Colon (tissue), 2 donors: ENCODE measurements around the gene CDK10.

Experiments
- FAIRE-seq: peaks from 2 replicates; lab custom pipeline; 2012; peaks lifted over from hg19 to GRCh38; lab: Jason Lieb, UNC
- donor health status: control.
- donor health status: control.

Gene CDK10

DNA sequence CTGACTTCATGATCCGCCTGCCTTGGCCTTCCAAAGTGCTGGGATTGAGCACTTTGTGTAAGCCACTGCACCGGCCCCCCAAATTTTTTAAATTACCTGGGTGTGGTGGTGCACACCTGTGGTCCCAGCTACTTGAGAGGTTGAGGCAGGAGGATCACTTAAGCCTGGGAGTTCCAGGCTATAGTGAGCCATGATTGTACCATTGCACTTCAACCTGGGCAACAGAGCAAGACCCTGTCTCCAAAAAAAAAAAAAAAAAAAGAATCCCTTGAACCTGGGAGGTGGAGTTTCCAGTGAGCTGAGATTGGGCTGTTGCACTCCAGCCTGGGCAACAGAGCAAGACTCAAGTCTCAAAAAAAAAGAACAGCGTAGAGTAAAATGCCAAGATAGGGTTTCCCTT lies 50.1 kb downstream of the CDK10 start:
- no peak for FAIRE-seq

- FAIRE-seq: no peak
Observed at GRCh38 chr16:89737341-89738071, 51.0 kb downstream of the CDK10 start.

DNA sequence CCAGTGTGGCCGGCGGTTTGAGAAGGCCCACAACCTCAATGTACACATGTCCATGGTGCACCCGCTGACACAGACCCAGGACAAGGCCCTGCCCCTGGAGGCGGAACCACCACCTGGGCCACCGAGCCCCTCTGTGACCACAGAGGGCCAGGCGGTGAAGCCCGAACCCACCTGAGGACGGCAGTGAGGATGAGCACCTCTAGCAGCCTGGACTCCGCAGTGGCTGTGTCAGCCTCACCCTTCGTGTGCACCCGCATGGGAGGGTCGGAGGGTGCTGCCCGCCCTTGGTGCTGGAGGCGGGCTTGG lies 51.5 kb downstream of the CDK10 start:
- FAIRE-seq: no peak

DNA sequence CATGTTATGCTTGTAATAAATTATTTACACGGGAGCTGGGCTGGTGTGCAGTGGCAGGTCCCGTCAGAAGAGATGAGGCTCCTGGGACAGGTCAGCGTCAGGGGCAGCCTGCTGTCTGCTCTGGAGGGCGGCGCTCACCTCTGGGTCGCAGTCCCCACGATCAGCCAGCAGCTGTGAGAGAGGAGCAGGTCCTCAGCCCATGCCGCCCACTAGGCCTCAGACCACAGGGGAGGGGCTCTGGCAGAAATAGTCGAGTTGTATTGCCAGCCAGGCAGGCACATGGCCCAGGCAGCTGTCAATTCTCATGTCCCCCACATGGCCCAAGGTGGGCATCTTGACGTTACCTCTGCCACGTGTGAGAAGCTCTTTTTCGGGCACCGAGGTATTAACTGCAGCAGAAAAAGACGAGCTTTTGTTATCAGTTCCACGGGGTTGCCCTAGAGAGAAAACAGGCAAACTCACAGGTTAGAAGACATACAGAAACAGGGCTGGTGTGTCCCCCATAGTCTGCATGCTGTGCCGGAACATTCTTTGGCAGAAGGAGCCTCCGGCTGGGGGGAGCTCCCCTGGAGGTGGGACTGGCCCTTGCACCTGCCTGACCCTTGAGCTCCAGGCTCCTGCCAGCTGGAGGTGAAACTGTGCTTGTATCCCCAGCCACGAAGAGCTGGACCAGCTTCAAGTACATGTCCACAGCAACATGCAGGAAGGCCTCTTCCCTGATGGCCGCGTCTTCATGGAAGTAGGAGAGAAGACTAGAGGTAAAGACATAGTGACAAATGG lies 52.2 kb downstream of the CDK10 start:
- FAIRE-seq: no peak

- FAIRE-seq: no peak
Observed at GRCh38 chr16:89739383-89739782, 52.9 kb downstream of the CDK10 start.

DNA sequence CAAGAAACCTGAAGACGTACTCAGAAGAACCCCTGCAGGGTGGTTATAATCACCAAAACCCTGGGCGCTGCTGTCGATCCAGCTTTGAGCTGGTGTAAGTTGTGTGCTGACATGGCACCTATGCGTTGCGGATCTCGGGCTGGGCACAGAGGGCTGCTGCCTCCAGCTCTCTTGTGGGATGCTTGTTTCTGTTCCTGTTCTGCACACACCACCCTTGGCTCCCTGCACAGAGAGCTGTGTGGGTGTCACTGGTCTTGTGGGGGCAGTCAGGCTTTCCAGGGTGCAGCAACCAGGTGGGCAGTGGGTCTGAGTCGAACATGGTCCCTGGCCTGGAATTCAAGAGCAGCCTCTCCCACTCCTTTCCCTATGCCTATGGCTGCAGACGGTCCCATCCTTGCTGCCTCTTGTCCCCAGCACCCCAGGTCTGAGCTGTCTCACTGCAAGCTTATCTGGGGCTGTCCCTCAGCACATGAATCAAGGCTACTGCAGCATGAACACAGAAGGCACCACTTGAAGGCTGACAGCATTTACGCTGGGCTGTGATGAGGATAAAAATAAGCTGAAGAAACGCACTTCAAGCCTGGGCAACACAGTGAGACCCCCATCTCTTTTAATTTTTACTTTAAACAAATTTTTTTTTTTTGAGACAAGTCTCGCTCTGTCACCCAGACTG lies 55.0 kb downstream of the CDK10 start:
- no peak for FAIRE-seq

- FAIRE-seq: no peak
Observed at GRCh38 chr16:89742948-89743347, 56.5 kb downstream of the CDK10 start.

DNA sequence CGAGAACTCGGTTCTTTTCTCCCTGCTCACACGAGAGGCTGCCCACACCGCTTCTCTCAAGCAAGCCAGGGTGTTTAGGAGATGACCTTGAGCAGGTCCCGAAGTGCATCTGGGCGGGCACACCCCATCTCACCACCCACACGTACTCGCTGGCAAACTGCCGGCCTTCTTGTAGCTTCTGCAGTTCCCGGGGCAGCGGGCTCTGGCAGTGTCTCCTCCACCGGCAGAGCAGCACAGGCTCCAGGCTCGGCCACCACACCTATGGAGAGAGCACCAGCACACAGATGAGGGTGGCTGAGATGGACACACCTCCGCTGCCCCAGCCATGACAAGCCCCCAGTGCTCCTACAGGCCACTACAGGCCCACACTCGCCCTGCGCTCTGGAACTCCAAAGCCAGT lies 58.3 kb downstream of the CDK10 start:
- FAIRE-seq: no peak
